Loucy (cell line): Measurements from ENCODE around the gene CFH.

Source experiments
- H2AFZ ChIP-seq: fragments of 200-600 bp; sonication (generic); 2 replicates; pipeline ENCODE4 v1.6.0; 2016; ENCODE audit warnings: antibody characterized with exemption, mild to moderate bottlenecking, low read length, moderate library complexity
- H3F3A ChIP-seq: fragments of 200-600 bp; 2 replicates; pipeline ENCODE4 v1.6.0; 2016; ENCODE audit warnings: antibody characterized with exemption, low read depth, mild to moderate bottlenecking
- H3K27me3 ChIP-seq: fragments of 200-600 bp; sonication (generic); 2 replicates; pipeline ENCODE4 v1.6.1; 2014; ENCODE audit warnings: low read length, mild to moderate bottlenecking; ENCODE audit not compliant: insufficient read depth, poor library complexity, severe bottlenecking
- H3K36me3 ChIP-seq: fragments of 200-600 bp; sonication (generic); 2 replicates; pipeline ENCODE4 v1.6.1; 2016; ENCODE audit warnings: low read length; ENCODE audit not compliant: insufficient read depth
- H3K4me1 ChIP-seq: fragments of 200-600 bp; sonication (generic); 2 replicates; pipeline ENCODE4 v1.5.1; 2014; ENCODE audit warnings: low read length, mild to moderate bottlenecking; ENCODE audit not compliant: insufficient read depth, poor library complexity, severe bottlenecking
- H3K4me2 ChIP-seq: fragments of 200-600 bp; sonication (generic); 2 replicates; pipeline ENCODE4 v1.6.0; 2014; ENCODE audit warnings: antibody characterized with exemption, low read length, low read depth, mild to moderate bottlenecking; ENCODE audit not compliant: poor library complexity, severe bottlenecking
- H3K4me3 ChIP-seq: fragments of 200-600 bp; sonication (generic); 2 replicates; pipeline ENCODE4 v1.5.1; 2014; ENCODE audit warnings: low read length, mild to moderate bottlenecking, mixed read lengths; ENCODE audit not compliant: poor library complexity, severe bottlenecking
- H3K79me2 ChIP-seq: fragments of 200-600 bp; sonication (generic); 2 replicates; pipeline ENCODE4 v1.6.1; 2014; ENCODE audit warnings: low read length; ENCODE audit not compliant: insufficient read depth
- H3K9ac ChIP-seq: fragments of 200-600 bp; sonication (generic); 2 replicates; pipeline ENCODE4 v1.6.0; 2014; ENCODE audit warnings: mild to moderate bottlenecking, low read depth, low read length, moderate library complexity; ENCODE audit not compliant: poor library complexity, severe bottlenecking
- H3K9me2 ChIP-seq: fragments of 200-600 bp; sonication (generic); replicated peaks from 2 replicates; pipeline ENCODE4 v1.6.1; 2016; ENCODE audit warnings: low read depth, low read length, mixed read lengths
- H3K9me3 ChIP-seq: fragments of 200-600 bp; sonication (generic); 2 replicates; pipeline ENCODE4 v1.6.1; 2014; ENCODE audit warnings: mild to moderate bottlenecking, antibody characterized with exemption, low read length, low read depth; ENCODE audit not compliant: insufficient read depth
- H4K20me1 ChIP-seq: fragments of 200-600 bp; sonication (generic); 2 replicates; pipeline ENCODE4 v1.6.0; 2014; ENCODE audit warnings: antibody characterized with exemption, low read length, mild to moderate bottlenecking; ENCODE audit not compliant: insufficient read depth, poor library complexity, severe bottlenecking
- CTCF ChIP-seq: fragments of 200-600 bp; sonication (generic); conservative IDR thresholded peaks from 2 replicates; pipeline ENCODE4 v1.5.1; 2014; ENCODE audit warnings: mild to moderate bottlenecking, antibody characterized with exemption, low read length
- EZH2phosphoT487 ChIP-seq: fragments of 200-600 bp; IDR thresholded peaks from 2 replicates; pipeline ENCODE4 v1.6.1; 2018; ENCODE audit warnings: antibody characterized with exemption, mild to moderate bottlenecking, moderate library complexity, borderline replicate concordance

CFH gene

GRCh38 chr1:196654271-196654670 lies 2.4 kb downstream of the CFH start:
- TF ChIP-seq CTCF (no peak), EZH2phosphoT487 (no peak)
- no peak overlapping the region for H3K9ac ChIP-seq
- no peak overlapping the region for H3K4me2 ChIP-seq
- peaks cover 7% of the 10 kb centered on the region for H3K4me1 ChIP-seq
- no peaks in the 10 kb centered on the region for H3K9me2 ChIP-seq
- no peaks in the 10 kb centered on the region for H4K20me1 ChIP-seq
- 0 out of 2 replicates have a peak, but pooled peaks cover 3% of the 10 kb centered on the region for H3F3A ChIP-seq
- H3K9me3 ChIP-seq: no peaks in the 10 kb centered on the region
- H3K79me2 ChIP-seq: no peaks in the 10 kb centered on the region
- no peaks in the 10 kb centered on the region for H3K27me3 ChIP-seq
- H3K4me3 ChIP-seq: no peak overlapping the region
- H2AFZ ChIP-seq: 0 out of 2 replicates have a peak overlapping the region, but pooled peaks have one; percentile 26
- no peaks in the 10 kb centered on the region for H3K36me3 ChIP-seq

- Histone ChIP-seq H3K36me3 (no peaks in the 10 kb centered on the region), H3K4me2 (no peak overlapping the region), H4K20me1 (no peaks in the 10 kb centered on the region), H3K27me3 (no peaks in the 10 kb centered on the region), H3K4me3 (no peak overlapping the region), H3K9me3 (no peaks in the 10 kb centered on the region), H3K4me1 (peaks cover 7% of the 10 kb centered on the region), H3K79me2 (no peaks in the 10 kb centered on the region), H3K9me2 (no peaks in the 10 kb centered on the region), H2AFZ (no peak overlapping the region), H3K9ac (no peak overlapping the region), H3F3A (0 out of 2 replicates have a peak, but pooled peaks cover 3% of the 10 kb centered on the region)
- TF ChIP-seq EZH2phosphoT487: no peak
- TF ChIP-seq CTCF: no peak
Observed at GRCh38 chr1:196655071-196655470, 3.2 kb downstream of the CFH start.

- Histone ChIP-seq H3F3A (0 out of 2 replicates have a peak, but pooled peaks cover 3% of the 10 kb centered on the region), H3K36me3 (no peaks in the 10 kb centered on the region), H3K9me3 (no peaks in the 10 kb centered on the region), H3K4me1 (peaks cover 7% of the 10 kb centered on the region), H3K4me2 (no peak overlapping the region), H2AFZ (no peak overlapping the region), H3K9me2 (no peaks in the 10 kb centered on the region), H4K20me1 (no peaks in the 10 kb centered on the region), H3K9ac (no peak overlapping the region), H3K4me3 (no peak overlapping the region), H3K27me3 (no peaks in the 10 kb centered on the region), H3K79me2 (no peaks in the 10 kb centered on the region)
- TF ChIP-seq CTCF (no peak), EZH2phosphoT487 (no peak)
Observed at GRCh38 chr1:196655494-196655893, 3.7 kb downstream of the CFH start.
